Esophagus muscularis mucosa (tissue), 4 donors: ENCODE results near the gene APOBEC2. TPM values are rescaled to one million over a fixed set of nuclear protein-coding genes. Genes with fewer than 3 reads are reported as not detected.

Experiments
- DNase-seq: peaks from one replicate; pipeline ENCODE4 v3.0.0-alpha.2; 2017; ENCODE audit errors: extremely low spot score
- H3K27ac ChIP-seq, 4 donors: fragments of 200-600 bp; sonication (generic); replicated peaks in 1 of 4; 1 replicate in 3 of 4; 2 replicates in 1 of 4; pipeline ENCODE4 v1.5.1; 2016 to 2019; ENCODE audit warnings: mild to moderate bottlenecking in 1 of 4
- H3K27me3 ChIP-seq, 4 donors: fragments of 200-600 bp; sonication (generic); one replicate each; pipeline versions ENCODE4 v1.5.1 to v1.6.0; 2016 to 2019
- H3K36me3 ChIP-seq, 4 donors: fragments of 200-600 bp; sonication (generic); one replicate each; pipeline ENCODE4 v1.5.1; 2016 to 2019
- H3K4me1 ChIP-seq, 4 donors: fragments of 200-600 bp; sonication (generic); one replicate each; pipeline ENCODE4 v1.5.1; 2016 to 2019
- H3K4me3 ChIP-seq, 4 donors: fragments of 200-600 bp; sonication (generic); 1 replicate in 2 of 4; 2 replicates in 2 of 4; pipeline ENCODE4 v1.5.1; 2016 to 2019; ENCODE audit warnings: mild to moderate bottlenecking in 4 of 4, moderate library complexity in 1 of 4
- H3K9me3 ChIP-seq, 4 donors: fragments of 200-600 bp; sonication (generic); 1 replicate in 3 of 4; 2 replicates in 1 of 4; pipeline ENCODE4 v1.5.1; 2016 to 2019
- EP300 ChIP-seq: sonication (generic); formaldehyde crosslinking; IDR thresholded peaks from one replicate; pipeline ENCODE4 v1.6.1; 2017; ENCODE audit warnings: antibody characterized with exemption
- POLR2A ChIP-seq: fragments of 450-650 bp; IDR thresholded peaks from one replicate; pipeline ENCODE4 v1.6.1; 2017; ENCODE audit warnings: antibody characterized with exemption, moderate library complexity, mild to moderate bottlenecking, low read depth
- POLR2AphosphoS5 ChIP-seq, 2 donors: sonication (generic); formaldehyde crosslinking; IDR thresholded peaks; one replicate each; pipeline ENCODE4 v1.6.1; 2017; ENCODE audit warnings: antibody characterized with exemption in 2 of 2
- WGBS: methylation state at CpG from one replicate; pipeline ENCODE4 v1.1.5; 2018; 5-methylcytosine and 5-hydroxymethylcytosine counted together
- intact Hi-C: fragments of 100-400 bp; cut with DNase I; formaldehyde crosslinking; loops from one replicate; pipeline ENCODE4 v1.15.1; 2023
- total RNA-seq, 4 donors: library from RNA; depleted of rRNA; stranded (reverse); fragments of >200 nt; gene quantifications; one replicate each; pipeline versions ENCODE4 v1.1.0 to v1.2.1, GENCODE V29; 2016
- TF ChIP-seq, protein P1 (sequence below), 3 experiments: fragments of 200-600 bp in 2 of 3; fragments of 450-650 bp in 1 of 3; sonication (generic) in 2 of 3; IDR thresholded peaks; one replicate each; pipeline ENCODE4 v1.5.1; 2017 to 2019; ENCODE audit warnings: antibody characterized with exemption in 3 of 3, mild to moderate bottlenecking in 2 of 3, moderate library complexity in 1 of 3

The APOBEC2 gene
- total RNA-seq, 4 donors from 2014 or later = 0.50 to 1.0 (median 0.97) TPM; not detected in 1

- peaks cover 0 to 64% (median 27%) of the 10 kb centered on the region in 4 donors for H3K36me3 ChIP-seq
- TF ChIP-seq POLR2AphosphoS5 (IDR thresholded peaks at IDR 0.05) (no peak), POLR2A (no peak), EP300 (no peak)
- TF ChIP-seq, protein P1, sequence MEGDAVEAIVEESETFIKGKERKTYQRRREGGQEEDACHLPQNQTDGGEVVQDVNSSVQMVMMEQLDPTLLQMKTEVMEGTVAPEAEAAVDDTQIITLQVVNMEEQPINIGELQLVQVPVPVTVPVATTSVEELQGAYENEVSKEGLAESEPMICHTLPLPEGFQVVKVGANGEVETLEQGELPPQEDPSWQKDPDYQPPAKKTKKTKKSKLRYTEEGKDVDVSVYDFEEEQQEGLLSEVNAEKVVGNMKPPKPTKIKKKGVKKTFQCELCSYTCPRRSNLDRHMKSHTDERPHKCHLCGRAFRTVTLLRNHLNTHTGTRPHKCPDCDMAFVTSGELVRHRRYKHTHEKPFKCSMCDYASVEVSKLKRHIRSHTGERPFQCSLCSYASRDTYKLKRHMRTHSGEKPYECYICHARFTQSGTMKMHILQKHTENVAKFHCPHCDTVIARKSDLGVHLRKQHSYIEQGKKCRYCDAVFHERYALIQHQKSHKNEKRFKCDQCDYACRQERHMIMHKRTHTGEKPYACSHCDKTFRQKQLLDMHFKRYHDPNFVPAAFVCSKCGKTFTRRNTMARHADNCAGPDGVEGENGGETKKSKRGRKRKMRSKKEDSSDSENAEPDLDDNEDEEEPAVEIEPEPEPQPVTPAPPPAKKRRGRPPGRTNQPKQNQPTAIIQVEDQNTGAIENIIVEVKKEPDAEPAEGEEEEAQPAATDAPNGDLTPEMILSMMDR (IDR thresholded peaks at IDR 0.05) = no peak
- no peak overlapping the region for H3K4me3 ChIP-seq
- H3K27me3 ChIP-seq = no peaks in the 10 kb centered on the region
- no peak for DNase-seq
- intact Hi-C loops = no loop called here
- H3K27ac ChIP-seq = no peak overlapping the region
- H3K9me3 ChIP-seq = no peaks in the 10 kb centered on the region
- H3K4me1 ChIP-seq = peaks cover 33 to 63% (median 41%) of the 10 kb centered on the region in 4 donors
- 56% methylated on average over 1 of the region's 1 CpG for WGBS
These were observed 9.1 kb downstream of the APOBEC2 start for GRCh38 chr6:41062056-41062455.

GRCh38 chr6:41063884-41064285, 10.9 kb downstream of the APOBEC2 start:
- intact Hi-C loops = no loop called here
- Histone ChIP-seq H3K9me3 (no peaks in the 10 kb centered on the region), H3K27me3 (no peaks in the 10 kb centered on the region), H3K27ac (peak overlapping the region in 2 of 4 donors; percentile 42 to 54), H3K36me3 (peaks cover 0 to 68% (median 36%) of the 10 kb centered on the region in 4 donors), H3K4me1 (peaks cover 28 to 50% (median 31%) of the 10 kb centered on the region in 4 donors), H3K4me3 (no peak overlapping the region)
- DNase-seq = no peak
- WGBS = 63% methylated on average over 2 of the region's 2 CpGs
- TF ChIP-seq, protein P1 (IDR thresholded peaks at IDR 0.05) = no peak
- TF ChIP-seq POLR2AphosphoS5 (IDR thresholded peaks at IDR 0.05) (no peak), EP300 (no peak), POLR2A (no peak)

- no peak for TF ChIP-seq EP300
- no peak for TF ChIP-seq POLR2A
- no peak for TF ChIP-seq POLR2AphosphoS5 (IDR thresholded peaks at IDR 0.05)
- TF ChIP-seq, protein P1 (IDR thresholded peaks at IDR 0.05) = no peak
- H3K27ac ChIP-seq = peak overlapping the region in 1 of 4 donors; percentile 54
- no peaks in the 10 kb centered on the region for H3K9me3 ChIP-seq
- peaks cover 18 to 41% (median 23%) of the 10 kb centered on the region in 4 donors for H3K4me1 ChIP-seq
- 88% methylated on average over 5 of the region's 5 CpGs for WGBS
- H3K27me3 ChIP-seq = no peaks in the 10 kb centered on the region
- intact Hi-C loops = loop anchor here (5.0 kb wide), 1 partner anchor 38 kb away; no protein-coding TSS in a partner anchor
- no peak overlapping the region for H3K4me3 ChIP-seq
- DNase-seq = no peak
- H3K36me3 ChIP-seq = peaks cover 0 to 72% (median 44%) of the 10 kb centered on the region in 4 donors
These were observed 11.8 kb downstream of the APOBEC2 start for GRCh38 chr6:41064841-41065240.

GRCh38 chr6:41065550-41066026, 12.6 kb downstream of the APOBEC2 start:
- Histone ChIP-seq H3K36me3 (peaks cover 0 to 74% (median 46%) of the 10 kb centered on the region in 4 donors), H3K9me3 (no peaks in the 10 kb centered on the region), H3K27me3 (no peaks in the 10 kb centered on the region), H3K27ac (no peak overlapping the region), H3K4me3 (no peak overlapping the region), H3K4me1 (peaks cover 15 to 37% (median 25%) of the 10 kb centered on the region in 4 donors)
- WGBS = 92% methylated on average over 2 of the region's 2 CpGs
- intact Hi-C loops = loop anchor here (2.0 to 5.0 kb wide), 2 partner anchors 38 to 59 kb away; no protein-coding TSS in a partner anchor
- DNase-seq = no peak
- no peak for TF ChIP-seq POLR2A
- TF ChIP-seq EP300 = no peak

DNA sequence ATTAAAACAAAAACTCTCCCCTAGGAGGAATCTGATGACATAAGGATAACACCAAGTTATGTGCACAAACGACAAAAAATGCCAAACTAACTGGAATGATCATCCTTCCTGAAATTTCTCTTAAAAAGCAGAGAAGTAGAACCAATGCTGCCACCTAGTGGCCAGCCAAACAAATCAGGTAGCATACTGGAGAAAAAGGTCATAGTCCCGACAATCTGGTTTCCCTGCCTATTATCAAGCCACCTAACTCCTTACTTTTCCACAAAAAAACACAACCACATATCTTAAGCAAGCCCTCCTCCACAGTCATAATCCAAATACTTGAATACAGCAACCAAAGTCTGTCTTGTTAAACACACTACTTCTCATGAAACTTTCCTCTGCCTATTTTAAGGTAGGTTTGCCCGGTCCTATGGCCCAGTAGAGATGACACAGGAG, 13.9 kb downstream of the APOBEC2 start:
- TF ChIP-seq, protein P1 (IDR thresholded peaks at IDR 0.05) = peak; percentile 77 to 84 (median 83)
- TF ChIP-seq POLR2A = no peak
- no peak for DNase-seq
- 27% methylated on average over 3 of the region's 3 CpGs for WGBS
- no peaks in the 10 kb centered on the region for H3K9me3 ChIP-seq
- H3K4me1 ChIP-seq = peaks cover 11 to 32% (median 23%) of the 10 kb centered on the region in 4 donors
- H3K36me3 ChIP-seq = peaks cover 0 to 65% (median 39%) of the 10 kb centered on the region in 4 donors
- no peak overlapping the region for H3K4me3 ChIP-seq
- peak overlapping the region in 1 of 4 donors; percentile 13 for H3K27ac ChIP-seq
- no peaks in the 10 kb centered on the region for H3K27me3 ChIP-seq
- intact Hi-C loops = loop anchor here (2.0 to 5.0 kb wide), 2 partner anchors 40 to 60 kb away; no protein-coding TSS in a partner anchor
